K562 (cell line): ENCODE data around the gene MBOAT2. TPM values are rescaled to one million over a fixed set of nuclear protein-coding genes. Genes with fewer than 3 reads are reported as not detected.

Source experiments
- CBX2 ChIP-seq: fragments of 200-600 bp; sonication (generic); IDR thresholded peaks from one replicate; pipeline ENCODE4 v1.6.1; 2012; ENCODE audit warnings: mild to moderate bottlenecking, low read length, inconsistent platforms; ENCODE audit not compliant: insufficient read depth, poor library complexity, severe bottlenecking
- CCAR2 ChIP-seq: fragments of 200-400 bp; formaldehyde crosslinking; IDR thresholded peaks from 2 replicates; pipeline ENCODE4 v1.6.1; 2017; ENCODE audit warnings: mild to moderate bottlenecking, low read depth, low read length
- CHD7 ChIP-seq: fragments of 200-600 bp; sonication (generic); IDR thresholded peaks from one replicate; pipeline ENCODE4 v1.6.1; 2012; ENCODE audit warnings: mild to moderate bottlenecking, low read depth, low read length, inconsistent platforms
- ELK1 ChIP-seq: sonication (generic); formaldehyde crosslinking; IDR thresholded peaks from 2 replicates; pipeline ENCODE4 v1.8.1; 2022; ENCODE audit warnings: missing genetic modification reagents
- PHTF2 ChIP-seq: fragments of 250-450 bp; sonication (Bioruptor Pico); IDR thresholded peaks from 2 replicates; pipeline ENCODE4 v1.5.0; 2021; ENCODE audit warnings: mild to moderate bottlenecking
- PKNOX1 ChIP-seq: fragments of 450-650 bp; IDR thresholded peaks from 2 replicates; pipeline ENCODE4 v1.6.1; 2016
- TRIM24 ChIP-seq, 2 experiments: fragments of 450-650 bp; IDR thresholded peaks; 2 replicates each; pipeline ENCODE4 v1.6.1; 2016
- ZBTB33 ChIP-seq: sonication (generic); formaldehyde crosslinking; IDR thresholded peaks from 2 replicates; pipeline ENCODE4 v1.8.1; 2023; ENCODE audit warnings: mild to moderate bottlenecking, missing genetic modification reagents
- ZNF121 ChIP-seq: sonication (generic); formaldehyde crosslinking; conservative IDR thresholded peaks from 2 replicates; pipeline ENCODE4 v1.8.0; 2022; ENCODE audit warnings: missing genetic modification reagents
- ZNF436 ChIP-seq: fragments of 250-450, 450-650 bp; sonication (Bioruptor Pico); formaldehyde crosslinking; IDR thresholded peaks from 2 replicates; pipeline ENCODE4 v1.7.0; 2020; ENCODE audit warnings: mild to moderate bottlenecking
- ZNF76 ChIP-seq: fragments of 250-450 bp; sonication (Bioruptor Pico); IDR thresholded peaks from 2 replicates; pipeline ENCODE4 v1.4.0; 2020; ENCODE audit warnings: mild to moderate bottlenecking, moderate library complexity, borderline replicate concordance
- polyA plus RNA-seq, 8 experiments: library from polyadenylated mRNA; depleted of rRNA in 4 of 8; stranded (reverse) in 5 of 8; unstranded in 3 of 8; fragments of >200 nt; fragmentation: Nextera tagmentation in 2 of 8; fragmentation: Illumina TruSeq in 1 of 8; extraction: Ambion mirVana in 2 of 8; extraction: Trizol in 1 of 8; gene quantifications; 2 replicates each; pipeline versions ENCODE4 v1.2.1 to v1.2.3, GENCODE V29; 2011 to 2014; ENCODE audit warnings: inconsistent platforms in 1 of 8, missing spikeins in 1 of 8
- total RNA-seq, 7 experiments: library from RNA; depleted of rRNA in 6 of 7; stranded (reverse); fragments of >200 nt in 6 of 7; fragmentation: Illumina TruSeq in 2 of 7; extraction: Trizol in 2 of 7; gene quantifications; 2 replicates each; pipeline versions ENCODE4 v1.2.1 to v1.2.3, GENCODE V29; 2011 to 2021; ENCODE audit warnings: low replicate concordance in 1 of 7

The MBOAT2 gene
- total and polyA plus RNA-seq, 9 of the 15 experiments (the other 6 are each of a cell fraction or from before 2014, with no cell fraction given), result 8.4 to 122 (median 27.6) TPM

- TF ChIP-seq ZNF76 (CRISPR knock-in tag), result no peak
- TF ChIP-seq PKNOX1, result peak; percentile 88
- TF ChIP-seq ELK1 (CRISPR knock-in tag), result no peak
- no peak for TF ChIP-seq CHD7
- no peak for TF ChIP-seq PHTF2 (CRISPR knock-in tag)
- no peak for TF ChIP-seq ZNF436 (CRISPR knock-in tag)
- TF ChIP-seq ZBTB33 (CRISPR knock-in tag), result no peak
- TF ChIP-seq CBX2, result no peak
- TF ChIP-seq TRIM24 (IDR thresholded peaks at IDR 0.05), result peak in 1 of 2 experiments; percentile 56; a peak in 2 of 4 replicates
- no peak for TF ChIP-seq ZNF121
- TF ChIP-seq CCAR2, result no peak
Measured at GRCh38 chr2:8803658-8804379, 199.7 kb downstream of the MBOAT2 start (continued).
